K562 (cell line): ENCODE data around the gene KRT8. TPM values are rescaled to one million over a fixed set of nuclear protein-coding genes. Genes with fewer than 3 reads are reported as not detected.

Experiments
- ETS1 ChIP-seq: conservative IDR thresholded peaks from 2 replicates; pipeline ENCODE4 v1.6.1; 2011; ENCODE audit warnings: low read depth, mild to moderate bottlenecking, low read length; ENCODE audit not compliant: control insufficient read depth
- KLF1 ChIP-seq: fragments of 450-650 bp; IDR thresholded peaks from 2 replicates; pipeline ENCODE4 v1.6.1; 2016; ENCODE audit warnings: missing genetic modification characterization, missing compliant biosample characterization
- SAFB2 ChIP-seq: fragments of 200-400 bp; formaldehyde crosslinking; IDR thresholded peaks from 2 replicates; pipeline ENCODE4 v1.6.1; 2018; ENCODE audit warnings: borderline replicate concordance, low read length, low read depth, moderate library complexity; ENCODE audit not compliant: severe bottlenecking
- TAF1 ChIP-seq: IDR thresholded peaks from 2 replicates; pipeline ENCODE4 v1.6.1; 2011; ENCODE audit warnings: mild to moderate bottlenecking, low read length, moderate library complexity; ENCODE audit not compliant: insufficient read depth, control insufficient read depth, severe bottlenecking; ENCODE audit errors: extremely low read depth
- THRB ChIP-seq: fragments of 450-650 bp; formaldehyde crosslinking; conservative IDR thresholded peaks from 2 replicates; pipeline ENCODE4 v1.4.0; 2022; ENCODE audit warnings: mild to moderate bottlenecking, missing genetic modification characterization
- ZBTB40 ChIP-seq, 2 experiments: fragments of 450-650 bp in 1 of 2; sonication (generic) in 1 of 2; formaldehyde crosslinking in 1 of 2; IDR thresholded peaks; 2 replicates each; pipeline versions ENCODE4 v1.7.1 to v1.9.0; 2016 to 2022; ENCODE audit warnings: inconsistent platforms in 1 of 2, mild to moderate bottlenecking in 1 of 2, missing genetic modification reagents in 1 of 2
- ZFX ChIP-seq: sonication (generic); formaldehyde crosslinking; IDR thresholded peaks from 2 replicates; pipeline ENCODE4 v1.8.0; 2022; ENCODE audit warnings: mild to moderate bottlenecking, missing genetic modification reagents, moderate library complexity
- polyA plus RNA-seq, 8 experiments: library from polyadenylated mRNA; depleted of rRNA in 4 of 8; stranded (reverse) in 5 of 8; unstranded in 3 of 8; fragments of >200 nt; fragmentation: Nextera tagmentation in 2 of 8; fragmentation: Illumina TruSeq in 1 of 8; extraction: Ambion mirVana in 2 of 8; extraction: Trizol in 1 of 8; gene quantifications; 2 replicates each; pipeline versions ENCODE4 v1.2.1 to v1.2.3, GENCODE V29; 2011 to 2014; ENCODE audit warnings: inconsistent platforms in 1 of 8, missing spikeins in 1 of 8
- total RNA-seq, 7 experiments: library from RNA; depleted of rRNA in 6 of 7; stranded (reverse); fragments of >200 nt in 6 of 7; fragmentation: Illumina TruSeq in 2 of 7; extraction: Trizol in 2 of 7; gene quantifications; 2 replicates each; pipeline versions ENCODE4 v1.2.1 to v1.2.3, GENCODE V29; 2011 to 2021; ENCODE audit warnings: low replicate concordance in 1 of 7
- TF ChIP-seq, protein P1 (sequence below): sonication (generic); formaldehyde crosslinking; IDR thresholded peaks from 2 replicates; pipeline ENCODE4 v1.8.0; 2022; ENCODE audit warnings: mild to moderate bottlenecking, missing genetic modification reagents

Gene KRT8
- total and polyA plus RNA-seq, 9 of the 15 experiments (the other 6 are each of a cell fraction or from before 2014, with no cell fraction given): 41.5 to 661 (median 260) TPM

DNA sequence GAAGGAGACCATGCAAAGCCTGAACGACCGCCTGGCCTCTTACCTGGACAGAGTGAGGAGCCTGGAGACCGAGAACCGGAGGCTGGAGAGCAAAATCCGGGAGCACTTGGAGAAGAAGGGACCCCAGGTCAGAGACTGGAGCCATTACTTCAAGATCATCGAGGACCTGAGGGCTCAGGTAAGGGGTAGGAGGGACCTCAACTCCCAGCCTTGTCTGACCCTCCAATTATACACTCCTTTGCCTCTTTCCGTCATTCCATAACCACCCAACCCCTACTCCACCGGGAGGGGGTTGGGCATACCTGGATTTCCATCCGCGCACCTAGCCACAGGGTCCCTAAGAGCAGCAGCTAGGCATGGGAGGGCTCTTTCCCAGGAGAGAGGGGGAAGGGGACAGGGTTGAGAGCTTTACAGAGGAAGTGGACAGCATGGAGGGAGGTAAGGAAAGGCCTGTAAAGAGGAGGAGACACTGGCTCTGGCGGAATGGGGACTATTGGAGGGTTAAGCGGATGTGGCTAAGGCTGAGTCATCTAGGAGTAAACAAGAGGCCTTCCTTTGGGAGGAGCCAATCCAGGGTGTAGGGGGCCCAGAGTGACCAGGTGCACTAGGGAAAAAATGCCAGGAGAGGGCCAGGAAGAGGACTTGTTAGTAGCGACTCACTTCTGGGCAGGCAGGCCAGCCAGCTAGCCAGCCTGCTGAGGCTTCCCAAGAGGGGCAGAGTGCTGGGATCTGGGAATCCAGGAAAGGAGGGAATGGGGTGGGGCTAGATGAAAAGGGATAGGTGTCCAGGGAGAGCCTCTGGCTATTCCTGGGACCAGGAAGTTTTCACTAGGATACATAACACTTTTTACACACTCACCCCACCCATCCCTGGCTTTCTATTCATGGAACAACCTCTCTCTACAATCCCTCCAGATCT lies 44.8 kb upstream of the KRT8 start (continued):
- TF ChIP-seq, protein P1, sequence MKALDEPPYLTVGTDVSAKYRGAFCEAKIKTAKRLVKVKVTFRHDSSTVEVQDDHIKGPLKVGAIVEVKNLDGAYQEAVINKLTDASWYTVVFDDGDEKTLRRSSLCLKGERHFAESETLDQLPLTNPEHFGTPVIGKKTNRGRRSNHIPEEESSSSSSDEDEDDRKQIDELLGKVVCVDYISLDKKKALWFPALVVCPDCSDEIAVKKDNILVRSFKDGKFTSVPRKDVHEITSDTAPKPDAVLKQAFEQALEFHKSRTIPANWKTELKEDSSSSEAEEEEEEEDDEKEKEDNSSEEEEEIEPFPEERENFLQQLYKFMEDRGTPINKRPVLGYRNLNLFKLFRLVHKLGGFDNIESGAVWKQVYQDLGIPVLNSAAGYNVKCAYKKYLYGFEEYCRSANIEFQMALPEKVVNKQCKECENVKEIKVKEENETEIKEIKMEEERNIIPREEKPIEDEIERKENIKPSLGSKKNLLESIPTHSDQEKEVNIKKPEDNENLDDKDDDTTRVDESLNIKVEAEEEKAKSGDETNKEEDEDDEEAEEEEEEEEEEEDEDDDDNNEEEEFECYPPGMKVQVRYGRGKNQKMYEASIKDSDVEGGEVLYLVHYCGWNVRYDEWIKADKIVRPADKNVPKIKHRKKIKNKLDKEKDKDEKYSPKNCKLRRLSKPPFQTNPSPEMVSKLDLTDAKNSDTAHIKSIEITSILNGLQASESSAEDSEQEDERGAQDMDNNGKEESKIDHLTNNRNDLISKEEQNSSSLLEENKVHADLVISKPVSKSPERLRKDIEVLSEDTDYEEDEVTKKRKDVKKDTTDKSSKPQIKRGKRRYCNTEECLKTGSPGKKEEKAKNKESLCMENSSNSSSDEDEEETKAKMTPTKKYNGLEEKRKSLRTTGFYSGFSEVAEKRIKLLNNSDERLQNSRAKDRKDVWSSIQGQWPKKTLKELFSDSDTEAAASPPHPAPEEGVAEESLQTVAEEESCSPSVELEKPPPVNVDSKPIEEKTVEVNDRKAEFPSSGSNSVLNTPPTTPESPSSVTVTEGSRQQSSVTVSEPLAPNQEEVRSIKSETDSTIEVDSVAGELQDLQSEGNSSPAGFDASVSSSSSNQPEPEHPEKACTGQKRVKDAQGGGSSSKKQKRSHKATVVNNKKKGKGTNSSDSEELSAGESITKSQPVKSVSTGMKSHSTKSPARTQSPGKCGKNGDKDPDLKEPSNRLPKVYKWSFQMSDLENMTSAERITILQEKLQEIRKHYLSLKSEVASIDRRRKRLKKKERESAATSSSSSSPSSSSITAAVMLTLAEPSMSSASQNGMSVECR (CRISPR knock-in tag): peak; percentile 51; the same call in 1 of the 2 replicates
- peak; percentile 85 for TF ChIP-seq ETS1
- peak; percentile 89 for TF ChIP-seq THRB (CRISPR knock-in tag)
- TF ChIP-seq ZBTB40 (IDR thresholded peaks at IDR 0.05): peak; percentile 74
- no peak for TF ChIP-seq ZBTB40 (CRISPR knock-in tag; IDR thresholded peaks at IDR 0.05)
- no peak for TF ChIP-seq KLF1 (tag)
- TF ChIP-seq SAFB2: no peak
- peak; percentile 89 for TF ChIP-seq ZFX (CRISPR knock-in tag)
- peak; percentile 92 for TF ChIP-seq TAF1
